ENCODE measurements around the gene PLEKHJ1. TPM values are rescaled to one million over a fixed set of nuclear protein-coding genes. Genes with fewer than 3 reads are reported as not detected.
A peak's percentile ranks its signal among the peaks of the same experiment; 100 is the strongest.

Gene PLEKHJ1
- total RNA-seq, 1 donor from 2014 or later: 116 TPM

DNA sequence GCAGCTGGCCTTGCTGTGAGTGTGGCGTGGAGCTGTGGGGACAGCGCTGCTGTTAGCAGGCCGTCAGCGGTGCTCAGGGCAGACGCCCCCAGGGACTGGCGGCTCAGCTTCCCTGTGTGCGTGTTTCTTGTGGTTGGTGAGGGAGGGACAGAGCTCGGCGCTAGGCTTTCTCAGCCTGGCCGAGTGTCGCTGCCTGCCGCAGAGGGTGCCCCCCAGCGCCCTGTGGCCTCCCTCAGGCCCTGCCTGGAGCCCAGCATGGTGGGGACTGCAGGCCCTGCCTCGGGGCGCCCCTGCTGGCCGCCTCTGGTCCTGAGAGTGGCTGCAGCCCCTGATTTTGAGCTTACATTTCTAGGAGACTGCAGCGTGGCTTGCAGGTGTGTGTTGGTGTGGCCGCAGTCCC, 36.9 kb downstream of the PLEKHJ1 start:
- Mint-ChIP-seq H3K36me3 (ENCODE audit: insufficient read depth) (peaks cover 2% of the 10 kb centered on the region), H3K27ac (peak overlapping the region; percentile 76), H3K9me3 (ENCODE audit: low read depth) (no peaks in the 10 kb centered on the region), H3K4me1 (ENCODE audit: low read depth) (no peaks in the 10 kb centered on the region), H3K4me3 (ENCODE audit: low read depth) (no peak overlapping the region), H3K27me3 (no peaks in the 10 kb centered on the region)
- no peak for DNase-seq (ENCODE audit: low spot score, unreplicated experiment)
- TF ChIP-seq, protein P1, sequence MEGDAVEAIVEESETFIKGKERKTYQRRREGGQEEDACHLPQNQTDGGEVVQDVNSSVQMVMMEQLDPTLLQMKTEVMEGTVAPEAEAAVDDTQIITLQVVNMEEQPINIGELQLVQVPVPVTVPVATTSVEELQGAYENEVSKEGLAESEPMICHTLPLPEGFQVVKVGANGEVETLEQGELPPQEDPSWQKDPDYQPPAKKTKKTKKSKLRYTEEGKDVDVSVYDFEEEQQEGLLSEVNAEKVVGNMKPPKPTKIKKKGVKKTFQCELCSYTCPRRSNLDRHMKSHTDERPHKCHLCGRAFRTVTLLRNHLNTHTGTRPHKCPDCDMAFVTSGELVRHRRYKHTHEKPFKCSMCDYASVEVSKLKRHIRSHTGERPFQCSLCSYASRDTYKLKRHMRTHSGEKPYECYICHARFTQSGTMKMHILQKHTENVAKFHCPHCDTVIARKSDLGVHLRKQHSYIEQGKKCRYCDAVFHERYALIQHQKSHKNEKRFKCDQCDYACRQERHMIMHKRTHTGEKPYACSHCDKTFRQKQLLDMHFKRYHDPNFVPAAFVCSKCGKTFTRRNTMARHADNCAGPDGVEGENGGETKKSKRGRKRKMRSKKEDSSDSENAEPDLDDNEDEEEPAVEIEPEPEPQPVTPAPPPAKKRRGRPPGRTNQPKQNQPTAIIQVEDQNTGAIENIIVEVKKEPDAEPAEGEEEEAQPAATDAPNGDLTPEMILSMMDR (IDR thresholded peaks at IDR 0.05; ENCODE audit: unreplicated experiment): peak; percentile 47

GRCh38 chr19:2198317-2198716, 37.8 kb downstream of the PLEKHJ1 start:
- Mint-ChIP-seq H3K9me3 (ENCODE audit: low read depth) (no peaks in the 10 kb centered on the region), H3K36me3 (ENCODE audit: insufficient read depth) (peaks cover 4% of the 10 kb centered on the region), H3K4me1 (ENCODE audit: low read depth) (no peaks in the 10 kb centered on the region), H3K27ac (no peak overlapping the region), H3K27me3 (no peaks in the 10 kb centered on the region), H3K4me3 (ENCODE audit: low read depth) (no peak overlapping the region)
- DNase-seq (ENCODE audit: low spot score, unreplicated experiment): no peak
- TF ChIP-seq, protein P1 (IDR thresholded peaks at IDR 0.05; ENCODE audit: unreplicated experiment): no peak

GRCh38 chr19:2197270-2197669, 38.9 kb downstream of the PLEKHJ1 start:
- peaks cover 8% of the 10 kb centered on the region for H3K36me3 Mint-ChIP-seq (ENCODE audit: insufficient read depth)
- no peaks in the 10 kb centered on the region for H3K9me3 Mint-ChIP-seq (ENCODE audit: low read depth)
- TF ChIP-seq, protein P1 (IDR thresholded peaks at IDR 0.05; ENCODE audit: unreplicated experiment): no peak
- no peak overlapping the region for H3K4me3 Mint-ChIP-seq (ENCODE audit: low read depth)
- DNase-seq (ENCODE audit: low spot score, unreplicated experiment): no peak
- H3K27ac Mint-ChIP-seq: no peak overlapping the region
- H3K27me3 Mint-ChIP-seq: no peaks in the 10 kb centered on the region
- H3K4me1 Mint-ChIP-seq (ENCODE audit: low read depth): no peaks in the 10 kb centered on the region

- no peak overlapping the region for H3K27ac Mint-ChIP-seq
- H3K4me1 Mint-ChIP-seq (ENCODE audit: low read depth): no peaks in the 10 kb centered on the region
- peaks cover 10% of the 10 kb centered on the region for H3K36me3 Mint-ChIP-seq (ENCODE audit: insufficient read depth)
- H3K27me3 Mint-ChIP-seq: no peaks in the 10 kb centered on the region
- DNase-seq (ENCODE audit: low spot score, unreplicated experiment): no peak
- no peak overlapping the region for H3K4me3 Mint-ChIP-seq (ENCODE audit: low read depth)
- TF ChIP-seq, protein P1 (IDR thresholded peaks at IDR 0.05; ENCODE audit: unreplicated experiment): no peak
- H3K9me3 Mint-ChIP-seq (ENCODE audit: low read depth): no peaks in the 10 kb centered on the region
These were observed 40.2 kb downstream of the PLEKHJ1 start for GRCh38 chr19:2195914-2196313.

DNA sequence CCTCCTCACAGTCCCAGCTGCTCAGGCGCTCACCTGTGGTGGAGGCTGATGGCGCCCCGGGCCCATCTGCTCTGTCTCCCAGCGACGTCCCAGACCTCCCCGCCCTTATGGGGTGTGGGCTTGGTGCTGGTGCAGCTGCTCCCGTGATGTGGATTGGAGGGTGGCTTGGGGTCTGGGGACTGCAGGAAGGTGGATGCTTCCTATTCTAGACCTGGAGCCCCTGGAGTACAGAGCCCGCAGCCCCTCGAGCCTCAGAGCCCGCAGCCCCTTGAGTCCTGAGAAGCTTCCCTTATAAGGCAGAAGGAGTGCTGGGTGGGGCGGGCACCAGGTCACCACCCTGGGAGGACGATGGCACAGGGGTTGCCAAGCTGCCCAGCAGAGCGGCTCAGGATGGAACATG, 40.8 kb downstream of the PLEKHJ1 start:
- Mint-ChIP-seq H3K9me3 (ENCODE audit: low read depth) (no peaks in the 10 kb centered on the region), H3K4me3 (ENCODE audit: low read depth) (no peak overlapping the region), H3K4me1 (ENCODE audit: low read depth) (no peaks in the 10 kb centered on the region), H3K27me3 (no peaks in the 10 kb centered on the region), H3K27ac (no peak overlapping the region), H3K36me3 (ENCODE audit: insufficient read depth) (peaks cover 10% of the 10 kb centered on the region)
- no peak for DNase-seq (ENCODE audit: low spot score, unreplicated experiment)
- TF ChIP-seq, protein P1 (IDR thresholded peaks at IDR 0.05; ENCODE audit: unreplicated experiment): no peak

Measured in progenitor cell of endocrine pancreas (in vitro differentiated cells).